Measurements from ENCODE around the gene ELF2. TPM values are rescaled to one million over a fixed set of nuclear protein-coding genes. Genes with fewer than 3 reads are reported as not detected.
A peak's percentile ranks its signal among the peaks of the same experiment; 100 is the strongest.
"Not testable (repeated sequence)": the region's sequence is repeated elsewhere in the genome, so short reads cannot be mapped to it uniquely, and the experiment has no call there.

ELF2 gene
- 20.5 and 21.1 TPM in 2 replicates for total RNA-seq (2014; rRNA removed)
- 7.1 TPM for polyA plus RNA-seq (2012)

- DNase-seq (ENCODE audit: low read depth) = peak; percentile 75
These were observed at the start of gene ELF2 for GRCh38 chr4:139177049-139177868. ELF2 (minus strand) TSS chr4:139177218; CDS start chr4:139137701, 39,517 bp downstream.

GRCh38 chr4:139223682-139224317 lies 46.8 kb upstream of the ELF2 start:
- DNase-seq (ENCODE audit: low read depth) = peak; percentile 28

GRCh38 chr4:139222215-139222614 lies 45.2 kb upstream of the ELF2 start:
- DNase-seq (ENCODE audit: low read depth) = no peak

GRCh38 chr4:139221687-139222086 lies 44.7 kb upstream of the ELF2 start:
- no peak for DNase-seq (ENCODE audit: low read depth)

- DNase-seq (ENCODE audit: low read depth) = no peak
These were observed 42.5 kb upstream of the ELF2 start for GRCh38 chr4:139219450-139220055.

- no peak for DNase-seq (ENCODE audit: low read depth)
These were observed 37.1 kb upstream of the ELF2 start for GRCh38 chr4:139214039-139214534.

GRCh38 chr4:139213633-139214032 lies 36.6 kb upstream of the ELF2 start:
- DNase-seq (ENCODE audit: low read depth) = not testable (repeated sequence)

- DNase-seq (ENCODE audit: low read depth) = no peak
These were observed 35.9 kb upstream of the ELF2 start for GRCh38 chr4:139212900-139213299.

- DNase-seq (ENCODE audit: low read depth) = no peak
These were observed 33.5 kb upstream of the ELF2 start for GRCh38 chr4:139210486-139210885.

- DNase-seq (ENCODE audit: low read depth) = no peak
These were observed 32.5 kb upstream of the ELF2 start for GRCh38 chr4:139209470-139210063.

- peak; percentile 87 for DNase-seq (ENCODE audit: low read depth)
These were observed 31.5 kb upstream of the ELF2 start for GRCh38 chr4:139208404-139208945.

GRCh38 chr4:139207873-139208403 lies 30.9 kb upstream of the ELF2 start:
- no peak for DNase-seq (ENCODE audit: low read depth)

- DNase-seq (ENCODE audit: low read depth) = no peak
These were observed 30.2 kb upstream of the ELF2 start for GRCh38 chr4:139207247-139207646.

GRCh38 chr4:139202991-139203390 lies 26.0 kb upstream of the ELF2 start:
- no peak for DNase-seq (ENCODE audit: low read depth)

GRCh38 chr4:139200506-139200905 lies 23.5 kb upstream of the ELF2 start:
- DNase-seq (ENCODE audit: low read depth) = no peak

GRCh38 chr4:139200102-139200501 lies 23.1 kb upstream of the ELF2 start:
- DNase-seq (ENCODE audit: low read depth) = no peak

GRCh38 chr4:139197214-139197613 lies 20.2 kb upstream of the ELF2 start:
- DNase-seq (ENCODE audit: low read depth) = not testable (repeated sequence)

GRCh38 chr4:139196462-139196861 lies 19.4 kb upstream of the ELF2 start:
- no peak for DNase-seq (ENCODE audit: low read depth)

GRCh38 chr4:139191373-139191772 lies 14.4 kb upstream of the ELF2 start:
- DNase-seq (ENCODE audit: low read depth) = no peak

GRCh38 chr4:139189972-139190371 lies 13.0 kb upstream of the ELF2 start:
- DNase-seq (ENCODE audit: low read depth) = no peak

GRCh38 chr4:139189417-139189749 lies 12.4 kb upstream of the ELF2 start:
- DNase-seq (ENCODE audit: low read depth) = no peak
